ENCODE measurements around the gene BTF3.

DNA sequence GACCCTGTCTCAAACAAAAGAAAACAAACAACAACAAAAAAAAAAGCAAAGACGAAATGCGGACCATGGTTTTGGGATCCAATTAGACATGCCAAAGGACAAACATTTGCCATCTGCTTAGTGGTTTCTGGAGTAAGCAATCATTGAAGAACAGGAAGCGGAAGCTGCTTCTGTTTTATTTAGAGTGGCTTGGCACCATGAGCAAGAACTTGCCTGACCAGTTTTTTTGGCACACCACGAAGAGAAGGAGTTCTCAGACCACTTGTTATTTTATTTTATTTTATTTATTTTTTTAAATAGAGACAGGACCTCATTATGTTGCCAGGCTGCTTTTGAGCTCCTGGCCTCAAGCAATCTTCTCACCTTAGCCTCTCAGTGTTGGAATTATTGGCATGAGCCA lies 17.0 kb downstream of the BTF3 start:
- TF ChIP-seq CTCF (IDR thresholded peaks at IDR 0.05 in 8 of 11, conservative IDR thresholded peaks at IDR 0.05 in 3 of 11), result no peak
- no peak for TF ChIP-seq POLR2AphosphoS5 (IDR thresholded peaks at IDR 0.05)
- TF ChIP-seq POLR2A (IDR thresholded peaks at IDR 0.05), result no peak

Measured in spleen (tissue), 7 donors.